ENCODE data around the gene BNIPL. TPM values are rescaled to one million over a fixed set of nuclear protein-coding genes. Genes with fewer than 3 reads are reported as not detected.

The BNIPL gene
- total RNA-seq = 1 to 10 TPM in 1 of 2 donors, under 1 TPM in 1; 0.69 to 1.9 TPM

- DNase-seq = no peak
- no peak within 1 kb of the TSS for H3K27ac ChIP-seq
- peaks cover 5% of the 10 kb centered on the region for H3K36me3 ChIP-seq
- H3K27me3 ChIP-seq = no peaks in the 10 kb centered on the region
- H3K9ac ChIP-seq (ENCODE audit: low read depth in 2 of 2, low read length in 2 of 2) = no peak within 1 kb of the TSS
- H3K4me3 ChIP-seq = no peak within 1 kb of the TSS
- intact Hi-C loops (cut with DNase I) = no loop called here
- no peaks in the 10 kb centered on the region for H3K4me1 ChIP-seq
- no peaks in the 10 kb centered on the region for H3K9me3 ChIP-seq
- TF ChIP-seq CTCF (IDR thresholded peaks at IDR 0.05) = no peak
These were observed at the start of gene BNIPL for GRCh38 chr1:151036356-151036755. Gene BNIPL, plus strand, starts transcription at chr1:151036586. Its CDS starts 140 bp downstream, at chr1:151036726.

GRCh38 chr1:150987924-150988323 is 48.5 kb upstream of the BNIPL start:
- no peak overlapping the region for H3K4me3 ChIP-seq
- no peak for DNase-seq
- TF ChIP-seq CTCF (IDR thresholded peaks at IDR 0.05) = no peak

GRCh38 chr1:150992626-150993025 is 43.8 kb upstream of the BNIPL start:
- Histone ChIP-seq H3K9ac (ENCODE audit: low read depth in 2 of 2, low read length in 2 of 2) (no peak overlapping the region), H3K9me3 (no peaks in the 10 kb centered on the region), H3K36me3 (no peaks in the 10 kb centered on the region), H3K27ac (no peak overlapping the region), H3K27me3 (no peaks in the 10 kb centered on the region), H3K4me3 (no peak overlapping the region), H3K4me1 (no peaks in the 10 kb centered on the region)
- no peak for TF ChIP-seq CTCF (IDR thresholded peaks at IDR 0.05)
- DNase-seq = no peak
- intact Hi-C loops (cut with DNase I) = loop anchor here (10.0 kb wide), 1 partner anchor 168 kb away; no protein-coding TSS in a partner anchor

More at GRCh38 chr1:150987924-150988323, 48.5 kb upstream of the BNIPL start:
- intact Hi-C loops (cut with DNase I) = no loop called here
- Histone ChIP-seq H3K36me3 (no peaks in the 10 kb centered on the region), H3K9ac (ENCODE audit: low read depth in 2 of 2, low read length in 2 of 2) (no peak overlapping the region), H3K27me3 (no peaks in the 10 kb centered on the region), H3K27ac (no peak overlapping the region), H3K4me1 (no peaks in the 10 kb centered on the region), H3K9me3 (no peaks in the 10 kb centered on the region)

- DNase-seq = no peak
- H3K27ac ChIP-seq = no peak overlapping the region
- TF ChIP-seq CTCF (IDR thresholded peaks at IDR 0.05) = no peak
- H3K36me3 ChIP-seq = no peaks in the 10 kb centered on the region
- H3K4me1 ChIP-seq = no peaks in the 10 kb centered on the region
- intact Hi-C loops (cut with DNase I) = loop anchor here (10.0 kb wide), 1 partner anchor 169 kb away; no protein-coding TSS in a partner anchor
- no peak overlapping the region for H3K4me3 ChIP-seq
- no peaks in the 10 kb centered on the region for H3K9me3 ChIP-seq
- H3K27me3 ChIP-seq = no peaks in the 10 kb centered on the region
- H3K9ac ChIP-seq (ENCODE audit: low read depth in 2 of 2, low read length in 2 of 2) = no peak overlapping the region
These were observed 42.1 kb upstream of the BNIPL start for GRCh38 chr1:150994248-150994647.

GRCh38 chr1:150995460-150995859 is 40.9 kb upstream of the BNIPL start:
- Histone ChIP-seq H3K4me3 (no peak overlapping the region), H3K27ac (no peak overlapping the region), H3K9me3 (no peaks in the 10 kb centered on the region), H3K27me3 (no peaks in the 10 kb centered on the region), H3K4me1 (no peaks in the 10 kb centered on the region), H3K36me3 (no peaks in the 10 kb centered on the region), H3K9ac (ENCODE audit: low read depth in 2 of 2, low read length in 2 of 2) (no peak overlapping the region)
- no peak for TF ChIP-seq CTCF (IDR thresholded peaks at IDR 0.05)
- DNase-seq = no peak
- intact Hi-C loops (cut with DNase I) = loop anchor here (10.0 kb wide), 1 partner anchor 171 kb away; no protein-coding TSS in a partner anchor

Data from colonic mucosa (tissue), 4 donors.